Measurements from ENCODE around the gene MAPK12. TPM values are rescaled to one million over a fixed set of nuclear protein-coding genes. Genes with fewer than 3 reads are reported as not detected.

The MAPK12 gene
- polyA plus RNA-seq, 4 donors, result 0.45 to 7.1 (median 3.6) TPM

DNA sequence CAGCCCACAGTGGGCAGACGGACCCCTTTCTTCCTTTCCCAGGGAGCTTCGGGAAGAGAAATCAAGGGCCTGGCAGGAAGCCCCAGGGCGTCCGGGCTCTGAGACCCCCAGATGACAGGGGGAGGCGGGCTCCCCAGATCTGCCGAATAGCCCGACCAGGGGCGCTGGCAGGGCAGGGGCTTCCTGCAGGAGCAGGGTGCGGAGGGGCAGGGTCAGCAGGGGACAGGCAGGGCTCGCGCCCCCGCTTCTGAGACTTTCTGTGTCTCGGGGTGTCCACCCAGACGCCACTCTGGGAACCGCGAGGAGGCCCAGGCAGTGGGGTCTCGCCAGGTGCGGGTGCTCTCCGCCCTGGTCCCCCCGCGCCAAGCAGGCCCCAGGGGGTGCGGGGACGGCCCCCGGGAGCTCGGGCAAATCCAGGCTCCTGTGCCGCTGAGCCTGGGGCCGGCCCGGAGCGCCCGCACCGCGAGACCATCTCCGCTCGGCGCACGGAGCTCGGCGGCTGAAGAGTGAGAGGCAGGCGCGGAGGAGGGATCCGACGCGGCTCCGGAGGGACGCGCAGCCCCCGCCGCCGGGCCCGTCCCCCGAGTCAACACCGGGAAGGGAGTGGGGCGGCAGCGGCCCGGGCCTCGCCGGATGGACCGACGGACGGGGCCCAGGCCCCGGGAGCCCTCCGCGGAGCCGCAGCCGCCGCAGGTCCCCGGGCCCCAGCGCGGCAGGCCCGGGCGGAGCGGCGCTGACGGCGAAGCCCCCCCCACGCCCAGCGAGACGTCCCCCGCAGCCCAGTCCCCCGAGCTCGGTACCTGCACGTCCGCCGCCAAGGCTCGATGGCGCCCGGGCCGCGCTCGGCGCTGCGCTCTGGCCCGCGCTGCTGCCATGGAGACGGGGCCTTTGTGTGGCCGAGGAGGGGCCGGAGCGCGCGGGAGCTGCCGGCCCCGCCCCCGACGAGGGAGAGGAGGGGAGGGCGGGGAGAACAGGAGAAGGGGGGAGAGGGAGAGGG lies 45.6 kb upstream of the MAPK12 start, which contains the start of gene PLXNB2:
TSS of gene PLXNB2 (minus strand) at position 894 of the 997 bp plus-strand sequence. CDS start 17,062 bp downstream, outside the sequence.
- DNase-seq, result peak; percentile 77 to 89
- Histone ChIP-seq H3K36me3 (ENCODE audit: control insufficient read depth in 3 of 3, insufficient read depth in 2 of 3, low read depth in 1 of 3, low read length in 3 of 3) (peaks cover 0 to 46% (median 0%) of the 10 kb centered on the region in 3 donors), H3K27ac (ENCODE audit: low read depth in 1 of 3, low read length in 2 of 3) (peak within 1 kb of the TSS; percentile 65 to 93 (median 85)), H3K4me1 (ENCODE audit: control insufficient read depth in 3 of 3, insufficient read depth in 2 of 3, low read depth in 1 of 3, low read length in 2 of 3) (peaks cover 2 to 58% (median 30%) of the 10 kb centered on the region in 3 donors), H3K27me3 (ENCODE audit: control insufficient read depth in 3 of 3, insufficient read depth in 3 of 3, low read length in 3 of 3) (no peaks in the 10 kb centered on the region), H3K4me3 (ENCODE audit: low read depth in 1 of 3, low read length in 3 of 3) (peak within 1 kb of the TSS; percentile 89 to 97 (median 90)), H3K9me3 (ENCODE audit: control insufficient read depth in 2 of 2, insufficient read depth in 1 of 2, low read depth in 1 of 2, low read length in 1 of 2) (no peaks in the 10 kb centered on the region)
- 0 to 1% (median 1%) methylated on average over 36 to 104 of the region's 105 CpGs for WGBS, 3 donors
- FAIRE-seq, result no peak

DNA sequence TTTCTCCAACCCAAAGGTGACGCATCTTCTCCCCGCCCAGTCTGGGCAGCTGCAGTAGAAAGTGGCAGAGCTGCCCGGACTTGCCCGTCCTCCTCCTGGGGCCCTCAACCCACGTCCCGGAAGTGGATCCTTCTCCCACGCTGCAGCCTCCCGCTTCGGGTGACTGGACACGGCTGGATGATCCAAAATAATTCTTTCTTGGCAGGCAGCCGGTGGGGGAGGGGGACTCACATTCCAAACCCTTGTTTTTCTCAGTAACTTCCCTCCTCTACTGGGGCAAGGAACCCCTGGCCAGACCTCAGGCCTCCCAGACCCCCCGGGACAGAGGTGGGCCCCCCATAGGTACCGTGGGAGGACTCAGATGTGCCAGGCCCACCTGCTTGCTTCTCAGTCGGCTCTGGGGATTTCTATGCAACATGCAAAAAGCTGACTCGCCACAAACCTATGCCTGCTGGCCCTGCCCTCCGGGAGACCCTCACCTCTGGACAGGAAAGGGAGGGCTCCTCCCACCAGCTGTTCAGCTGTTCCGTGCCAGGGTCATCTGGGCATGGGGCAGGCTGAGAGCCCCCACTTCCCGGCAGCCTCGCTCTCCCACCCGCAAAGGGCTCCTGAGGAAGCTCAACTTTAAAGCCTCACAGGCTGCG lies 44.6 kb upstream of the MAPK12 start:
- H3K27ac ChIP-seq (ENCODE audit: low read depth in 1 of 3, low read length in 2 of 3), result peak overlapping the region; percentile 65 to 93 (median 85)
- no peaks in the 10 kb centered on the region for H3K27me3 ChIP-seq (ENCODE audit: control insufficient read depth in 3 of 3, insufficient read depth in 3 of 3, low read length in 3 of 3)
- peak overlapping the region; percentile 89 to 97 (median 90) for H3K4me3 ChIP-seq (ENCODE audit: low read depth in 1 of 3, low read length in 3 of 3)
- H3K36me3 ChIP-seq (ENCODE audit: control insufficient read depth in 3 of 3, insufficient read depth in 2 of 3, low read depth in 1 of 3, low read length in 3 of 3), result peaks cover 0 to 43% (median 0%) of the 10 kb centered on the region in 3 donors
- DNase-seq (peak; percentile 61 to 89), FAIRE-seq (no peak)
- no peaks in the 10 kb centered on the region for H3K9me3 ChIP-seq (ENCODE audit: control insufficient read depth in 2 of 2, insufficient read depth in 1 of 2, low read depth in 1 of 2, low read length in 1 of 2)
- WGBS, 3 donors, result 3 to 6% (median 5%) methylated on average over 18 to 21 of the region's 21 CpGs
- H3K4me1 ChIP-seq (ENCODE audit: control insufficient read depth in 3 of 3, insufficient read depth in 2 of 3, low read depth in 1 of 3, low read length in 2 of 3), result peaks cover 2 to 68% (median 34%) of the 10 kb centered on the region in 3 donors

DNA sequence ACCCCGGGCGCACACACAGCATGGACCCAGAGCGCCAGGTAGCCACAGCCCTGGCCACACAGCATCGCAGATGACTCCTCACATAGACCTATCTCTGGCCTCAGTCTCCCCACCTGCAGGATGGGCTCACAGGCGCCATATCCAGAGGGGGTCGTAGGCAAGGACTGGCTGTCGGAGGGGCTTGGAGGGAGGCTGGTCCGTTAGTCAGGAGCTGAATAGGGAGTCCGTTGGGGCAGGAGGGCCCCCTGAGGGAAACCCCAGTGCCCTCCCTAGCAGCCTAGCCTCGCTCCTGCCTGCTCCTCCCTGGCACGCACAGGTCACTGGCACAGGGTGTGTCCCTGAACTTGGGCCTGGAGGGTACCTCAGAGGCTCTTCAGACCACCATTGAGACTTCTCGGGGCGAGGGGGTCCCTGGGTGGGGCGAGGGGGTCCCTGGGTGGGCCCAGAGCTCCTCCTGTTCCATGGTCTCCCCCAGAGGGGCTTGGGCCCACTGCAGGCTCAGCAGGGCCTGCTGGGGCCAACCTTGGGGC lies 44.0 kb upstream of the MAPK12 start:
- DNase-seq, result peak in 1 of 2 donors; percentile 76
- FAIRE-seq, result no peak
- Histone ChIP-seq H3K36me3 (ENCODE audit: control insufficient read depth in 3 of 3, insufficient read depth in 2 of 3, low read depth in 1 of 3, low read length in 3 of 3) (peaks cover 0 to 46% (median 0%) of the 10 kb centered on the region in 3 donors), H3K27me3 (ENCODE audit: control insufficient read depth in 3 of 3, insufficient read depth in 3 of 3, low read length in 3 of 3) (no peaks in the 10 kb centered on the region), H3K27ac (ENCODE audit: low read depth in 1 of 3, low read length in 2 of 3) (peak overlapping the region; percentile 65 to 93 (median 85)), H3K4me1 (ENCODE audit: control insufficient read depth in 3 of 3, insufficient read depth in 2 of 3, low read depth in 1 of 3, low read length in 2 of 3) (peaks cover 2 to 74% (median 39%) of the 10 kb centered on the region in 3 donors), H3K9me3 (ENCODE audit: control insufficient read depth in 2 of 2, insufficient read depth in 1 of 2, low read depth in 1 of 2, low read length in 1 of 2) (no peaks in the 10 kb centered on the region), H3K4me3 (ENCODE audit: low read depth in 1 of 3, low read length in 3 of 3) (peak overlapping the region; percentile 6 to 97 (median 89))
- WGBS, 3 donors, result 40 to 57% (median 48%) methylated on average over 12 to 14 of the region's 14 CpGs

GRCh38 chr22:50304528-50305392 lies 43.3 kb upstream of the MAPK12 start:
- FAIRE-seq (no peak), DNase-seq (peak; percentile 36 to 58)
- Histone ChIP-seq H3K36me3 (ENCODE audit: control insufficient read depth in 3 of 3, insufficient read depth in 2 of 3, low read depth in 1 of 3, low read length in 3 of 3) (peaks cover 0 to 43% (median 0%) of the 10 kb centered on the region in 3 donors), H3K4me3 (ENCODE audit: low read depth in 1 of 3, low read length in 3 of 3) (peak overlapping the region in 2 of 3 donors; percentile 6 to 97), H3K27me3 (ENCODE audit: control insufficient read depth in 3 of 3, insufficient read depth in 3 of 3, low read length in 3 of 3) (no peaks in the 10 kb centered on the region), H3K27ac (ENCODE audit: low read depth in 1 of 3, low read length in 2 of 3) (peak overlapping the region; percentile 74 to 93 (median 85)), H3K9me3 (ENCODE audit: control insufficient read depth in 2 of 2, insufficient read depth in 1 of 2, low read depth in 1 of 2, low read length in 1 of 2) (no peaks in the 10 kb centered on the region), H3K4me1 (ENCODE audit: control insufficient read depth in 3 of 3, insufficient read depth in 2 of 3, low read depth in 1 of 3, low read length in 2 of 3) (peaks cover 2 to 76% (median 41%) of the 10 kb centered on the region in 3 donors)
- WGBS, 3 donors, result 33 to 43% (median 35%) methylated on average over 20 to 22 of the region's 22 CpGs

- DNase-seq (peak; percentile 42 to 66), FAIRE-seq (no peak)
- peaks cover 2 to 74% (median 41%) of the 10 kb centered on the region in 3 donors for H3K4me1 ChIP-seq (ENCODE audit: control insufficient read depth in 3 of 3, insufficient read depth in 2 of 3, low read depth in 1 of 3, low read length in 2 of 3)
- H3K27ac ChIP-seq (ENCODE audit: low read depth in 1 of 3, low read length in 2 of 3), result peak overlapping the region; percentile 53 to 93 (median 74)
- H3K9me3 ChIP-seq (ENCODE audit: control insufficient read depth in 2 of 2, insufficient read depth in 1 of 2, low read depth in 1 of 2, low read length in 1 of 2), result no peaks in the 10 kb centered on the region
- 34 to 43% (median 36%) methylated on average over 10 to 11 of the region's 11 CpGs for WGBS, 3 donors
- peaks cover 0 to 43% (median 0%) of the 10 kb centered on the region in 3 donors for H3K36me3 ChIP-seq (ENCODE audit: control insufficient read depth in 3 of 3, insufficient read depth in 2 of 3, low read depth in 1 of 3, low read length in 3 of 3)
- H3K27me3 ChIP-seq (ENCODE audit: control insufficient read depth in 3 of 3, insufficient read depth in 3 of 3, low read length in 3 of 3), result no peaks in the 10 kb centered on the region
- H3K4me3 ChIP-seq (ENCODE audit: low read depth in 1 of 3, low read length in 3 of 3), result no peak overlapping the region
Observed at GRCh38 chr22:50303848-50304527, 42.5 kb upstream of the MAPK12 start.

DNA sequence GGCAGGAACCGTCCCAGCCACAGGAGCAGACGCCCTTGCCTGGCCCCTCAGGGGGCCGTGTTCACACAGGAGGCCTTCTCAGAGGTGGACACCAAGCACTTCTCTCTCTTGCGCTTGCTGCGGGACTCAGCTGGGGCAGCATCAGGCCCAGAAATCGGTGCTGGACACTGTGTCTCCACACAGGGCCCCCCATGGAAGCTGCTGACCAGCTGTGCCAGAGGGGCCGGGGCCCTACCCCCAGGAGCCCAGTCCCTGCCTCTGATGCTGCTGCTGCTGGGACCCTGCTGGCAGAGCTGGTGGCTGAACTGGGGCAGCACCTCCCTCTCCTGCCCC lies 42.0 kb upstream of the MAPK12 start:
- peaks cover 0 to 48% (median 0%) of the 10 kb centered on the region in 3 donors for H3K36me3 ChIP-seq (ENCODE audit: control insufficient read depth in 3 of 3, insufficient read depth in 2 of 3, low read depth in 1 of 3, low read length in 3 of 3)
- H3K4me1 ChIP-seq (ENCODE audit: control insufficient read depth in 3 of 3, insufficient read depth in 2 of 3, low read depth in 1 of 3, low read length in 2 of 3), result peaks cover 2 to 74% (median 41%) of the 10 kb centered on the region in 3 donors
- FAIRE-seq (no peak), DNase-seq (no peak)
- no peaks in the 10 kb centered on the region for H3K9me3 ChIP-seq (ENCODE audit: control insufficient read depth in 2 of 2, insufficient read depth in 1 of 2, low read depth in 1 of 2, low read length in 1 of 2)
- peak overlapping the region; percentile 53 to 93 (median 74) for H3K27ac ChIP-seq (ENCODE audit: low read depth in 1 of 3, low read length in 2 of 3)
- no peaks in the 10 kb centered on the region for H3K27me3 ChIP-seq (ENCODE audit: control insufficient read depth in 3 of 3, insufficient read depth in 3 of 3, low read length in 3 of 3)
- no peak overlapping the region for H3K4me3 ChIP-seq (ENCODE audit: low read depth in 1 of 3, low read length in 3 of 3)
- WGBS, 3 donors, result 68 to 75% (median 70%) methylated on average over 7 of the region's 7 CpGs

GRCh38 chr22:50302564-50302963 lies 41.1 kb upstream of the MAPK12 start:
- 56 to 65% (median 61%) methylated on average over 5 of the region's 5 CpGs for WGBS, 3 donors
- Histone ChIP-seq H3K36me3 (ENCODE audit: control insufficient read depth in 3 of 3, insufficient read depth in 2 of 3, low read depth in 1 of 3, low read length in 3 of 3) (peaks cover 0 to 55% (median 0%) of the 10 kb centered on the region in 3 donors), H3K4me1 (ENCODE audit: control insufficient read depth in 3 of 3, insufficient read depth in 2 of 3, low read depth in 1 of 3, low read length in 2 of 3) (peaks cover 6 to 76% (median 41%) of the 10 kb centered on the region in 3 donors), H3K27me3 (ENCODE audit: control insufficient read depth in 3 of 3, insufficient read depth in 3 of 3, low read length in 3 of 3) (no peaks in the 10 kb centered on the region), H3K9me3 (ENCODE audit: control insufficient read depth in 2 of 2, insufficient read depth in 1 of 2, low read depth in 1 of 2, low read length in 1 of 2) (no peaks in the 10 kb centered on the region), H3K27ac (ENCODE audit: low read depth in 1 of 3, low read length in 2 of 3) (peak overlapping the region; percentile 53 to 74 (median 71)), H3K4me3 (ENCODE audit: low read depth in 1 of 3, low read length in 3 of 3) (no peak overlapping the region)
- no peak for FAIRE-seq
- DNase-seq, result no peak
